ENCODE data around the gene ADAM19.

DNA sequence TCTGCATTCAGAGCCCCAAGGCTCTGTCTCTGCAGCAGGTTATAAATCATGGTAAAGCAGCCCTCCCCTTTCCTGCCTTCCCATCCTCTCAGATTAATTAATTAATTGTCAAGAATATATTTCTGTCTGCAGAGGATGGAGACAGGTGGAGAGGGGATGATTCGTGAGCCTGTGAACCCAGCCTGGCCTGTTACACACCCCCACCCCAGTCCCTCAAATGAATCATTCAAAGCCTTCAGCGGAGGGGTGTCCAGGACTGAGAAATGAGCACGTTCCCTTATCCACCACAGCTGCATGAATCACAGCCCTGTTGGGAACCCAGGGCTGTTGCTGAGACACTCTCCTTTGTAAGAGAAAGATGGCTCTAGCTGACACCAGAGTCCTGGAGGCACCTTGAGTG lies 59.6 kb downstream of the ADAM19 start:
- TF ChIP-seq, protein P1, sequence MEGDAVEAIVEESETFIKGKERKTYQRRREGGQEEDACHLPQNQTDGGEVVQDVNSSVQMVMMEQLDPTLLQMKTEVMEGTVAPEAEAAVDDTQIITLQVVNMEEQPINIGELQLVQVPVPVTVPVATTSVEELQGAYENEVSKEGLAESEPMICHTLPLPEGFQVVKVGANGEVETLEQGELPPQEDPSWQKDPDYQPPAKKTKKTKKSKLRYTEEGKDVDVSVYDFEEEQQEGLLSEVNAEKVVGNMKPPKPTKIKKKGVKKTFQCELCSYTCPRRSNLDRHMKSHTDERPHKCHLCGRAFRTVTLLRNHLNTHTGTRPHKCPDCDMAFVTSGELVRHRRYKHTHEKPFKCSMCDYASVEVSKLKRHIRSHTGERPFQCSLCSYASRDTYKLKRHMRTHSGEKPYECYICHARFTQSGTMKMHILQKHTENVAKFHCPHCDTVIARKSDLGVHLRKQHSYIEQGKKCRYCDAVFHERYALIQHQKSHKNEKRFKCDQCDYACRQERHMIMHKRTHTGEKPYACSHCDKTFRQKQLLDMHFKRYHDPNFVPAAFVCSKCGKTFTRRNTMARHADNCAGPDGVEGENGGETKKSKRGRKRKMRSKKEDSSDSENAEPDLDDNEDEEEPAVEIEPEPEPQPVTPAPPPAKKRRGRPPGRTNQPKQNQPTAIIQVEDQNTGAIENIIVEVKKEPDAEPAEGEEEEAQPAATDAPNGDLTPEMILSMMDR (IDR thresholded peaks at IDR 0.05): no peak
- TF ChIP-seq POLR2A (IDR thresholded peaks at IDR 0.05): no peak

Measured in body of pancreas (tissue), 4 donors.